ENCODE data around the gene WFDC8.

GRCh38 chr20:45607810-45608209, 28.7 kb upstream of the WFDC8 start:
- TF ChIP-seq, protein P1, sequence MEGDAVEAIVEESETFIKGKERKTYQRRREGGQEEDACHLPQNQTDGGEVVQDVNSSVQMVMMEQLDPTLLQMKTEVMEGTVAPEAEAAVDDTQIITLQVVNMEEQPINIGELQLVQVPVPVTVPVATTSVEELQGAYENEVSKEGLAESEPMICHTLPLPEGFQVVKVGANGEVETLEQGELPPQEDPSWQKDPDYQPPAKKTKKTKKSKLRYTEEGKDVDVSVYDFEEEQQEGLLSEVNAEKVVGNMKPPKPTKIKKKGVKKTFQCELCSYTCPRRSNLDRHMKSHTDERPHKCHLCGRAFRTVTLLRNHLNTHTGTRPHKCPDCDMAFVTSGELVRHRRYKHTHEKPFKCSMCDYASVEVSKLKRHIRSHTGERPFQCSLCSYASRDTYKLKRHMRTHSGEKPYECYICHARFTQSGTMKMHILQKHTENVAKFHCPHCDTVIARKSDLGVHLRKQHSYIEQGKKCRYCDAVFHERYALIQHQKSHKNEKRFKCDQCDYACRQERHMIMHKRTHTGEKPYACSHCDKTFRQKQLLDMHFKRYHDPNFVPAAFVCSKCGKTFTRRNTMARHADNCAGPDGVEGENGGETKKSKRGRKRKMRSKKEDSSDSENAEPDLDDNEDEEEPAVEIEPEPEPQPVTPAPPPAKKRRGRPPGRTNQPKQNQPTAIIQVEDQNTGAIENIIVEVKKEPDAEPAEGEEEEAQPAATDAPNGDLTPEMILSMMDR (IDR thresholded peaks at IDR 0.05), result no peak
- TF ChIP-seq POLR2A (IDR thresholded peaks at IDR 0.05), result no peak

Data from Peyer's patch (tissue), 4 donors.